ENCODE measurements around the gene BTBD17.

BTBD17 gene

GRCh38 chr17:74396567-74396966, 34.9 kb upstream of the BTBD17 start:
- no peak for TF ChIP-seq POLR2AphosphoS5 (IDR thresholded peaks at IDR 0.05; ENCODE audit: low read depth, low read length)
- no peak for TF ChIP-seq REST (IDR thresholded peaks at IDR 0.05; ENCODE audit: insufficient read depth in 1 of 2, low read depth in 2 of 2, low read length in 2 of 2)
- no peak for TF ChIP-seq TAF1 (IDR thresholded peaks at IDR 0.05; ENCODE audit: borderline replicate concordance, insufficient read depth, low read length)
- no peak for TF ChIP-seq SIN3A (IDR thresholded peaks at IDR 0.05; ENCODE audit: borderline replicate concordance, insufficient read depth, low read length)
- TF ChIP-seq FOXP2 (optimal IDR thresholded peaks at IDR 0.05; ENCODE audit: borderline replicate concordance, extremely low read depth, extremely low read length, insufficient read depth) = no peak

- TF ChIP-seq POLR2AphosphoS5 (IDR thresholded peaks at IDR 0.05; ENCODE audit: low read depth, low read length) (no peak), TAF1 (IDR thresholded peaks at IDR 0.05; ENCODE audit: borderline replicate concordance, insufficient read depth, low read length) (no peak), REST (IDR thresholded peaks at IDR 0.05; ENCODE audit: insufficient read depth in 1 of 2, low read depth in 2 of 2, low read length in 2 of 2) (no peak), FOXP2 (optimal IDR thresholded peaks at IDR 0.05; ENCODE audit: borderline replicate concordance, extremely low read depth, extremely low read length, insufficient read depth) (no peak), SIN3A (IDR thresholded peaks at IDR 0.05; ENCODE audit: borderline replicate concordance, insufficient read depth, low read length) (no peak)
Measured at GRCh38 chr17:74394977-74395376, 33.3 kb upstream of the BTBD17 start.

GRCh38 chr17:74394275-74394950, 32.7 kb upstream of the BTBD17 start:
- TF ChIP-seq REST (IDR thresholded peaks at IDR 0.05; ENCODE audit: insufficient read depth in 1 of 2, low read depth in 2 of 2, low read length in 2 of 2) = no peak
- no peak for TF ChIP-seq SIN3A (IDR thresholded peaks at IDR 0.05; ENCODE audit: borderline replicate concordance, insufficient read depth, low read length)
- TF ChIP-seq FOXP2 (optimal IDR thresholded peaks at IDR 0.05; ENCODE audit: borderline replicate concordance, extremely low read depth, extremely low read length, insufficient read depth) = no peak
- no peak for TF ChIP-seq POLR2AphosphoS5 (IDR thresholded peaks at IDR 0.05; ENCODE audit: low read depth, low read length)
- TF ChIP-seq TAF1 (IDR thresholded peaks at IDR 0.05; ENCODE audit: borderline replicate concordance, insufficient read depth, low read length) = no peak

GRCh38 chr17:74393346-74393942, 31.8 kb upstream of the BTBD17 start:
- no peak for TF ChIP-seq POLR2AphosphoS5 (IDR thresholded peaks at IDR 0.05; ENCODE audit: low read depth, low read length)
- no peak for TF ChIP-seq FOXP2 (optimal IDR thresholded peaks at IDR 0.05; ENCODE audit: borderline replicate concordance, extremely low read depth, extremely low read length, insufficient read depth)
- TF ChIP-seq SIN3A (IDR thresholded peaks at IDR 0.05; ENCODE audit: borderline replicate concordance, insufficient read depth, low read length) = no peak
- no peak for TF ChIP-seq REST (IDR thresholded peaks at IDR 0.05; ENCODE audit: insufficient read depth in 1 of 2, low read depth in 2 of 2, low read length in 2 of 2)
- TF ChIP-seq TAF1 (IDR thresholded peaks at IDR 0.05; ENCODE audit: borderline replicate concordance, insufficient read depth, low read length) = no peak
